ENCODE data around the gene RAPGEFL1.
"Not testable (repeated sequence)": the region's sequence is repeated elsewhere in the genome, so short reads cannot be mapped to it uniquely, and the experiment has no call there.

GRCh38 chr17:40229146-40229545 is 51.9 kb downstream of the RAPGEFL1 start:
- TF ChIP-seq LEF1 (IDR thresholded peaks at IDR 0.05; ENCODE audit: borderline replicate concordance); SP1 (IDR thresholded peaks at IDR 0.05); BHLHE40 (IDR thresholded peaks at IDR 0.05; ENCODE audit: borderline replicate concordance); TARDBP (IDR thresholded peaks at IDR 0.05); ELF4 (IDR thresholded peaks at IDR 0.05): not testable (repeated sequence)

Measured in HEK293T (cell line).